ENCODE results near the gene ADAP1. TPM values are rescaled to one million over a fixed set of nuclear protein-coding genes. Genes with fewer than 3 reads are reported as not detected.

ADAP1 gene
- total and polyA plus RNA-seq, 2 experiments from 2014 or later: 0.24 to 1.1 TPM

GRCh38 chr7:999941-1000935, 45.8 kb upstream of the ADAP1 start:
- H3K9me2 ChIP-seq (ENCODE audit: insufficient read depth): no peaks in the 10 kb centered on the region
- no peaks in the 10 kb centered on the region for H3K27me3 ChIP-seq (replicated peaks; ENCODE audit: insufficient read depth)
- H3F3A ChIP-seq (ENCODE audit: insufficient read depth): no peaks in the 10 kb centered on the region
- DNase-seq: no peak
- H2AFZ ChIP-seq: no peak overlapping the region
- no peaks in the 10 kb centered on the region for H4K20me1 ChIP-seq (ENCODE audit: insufficient read depth)
- no peaks in the 10 kb centered on the region for H3K4me1 ChIP-seq (ENCODE audit: insufficient read depth)
- H3K9me3 ChIP-seq (ENCODE audit: low read depth): no peaks in the 10 kb centered on the region
- in situ Hi-C loops (cut with MboI): no loop called here
- H3K79me2 ChIP-seq (ENCODE audit: insufficient read depth): no peaks in the 10 kb centered on the region
- H3K9ac ChIP-seq: no peak overlapping the region
- H3K4me3 ChIP-seq: no peak overlapping the region
- no peaks in the 10 kb centered on the region for H3K36me3 ChIP-seq (ENCODE audit: low read depth)
- 94 to 96% methylated on average over 27 to 52 of the region's 52 CpGs for WGBS, 2 experiments (ENCODE audit: low coverage in 1 of 2, low lambda C conversion rate in 2 of 2, missing lambda C conversion rate in 2 of 2)
- TF ChIP-seq EZH2phosphoT487 (IDR thresholded peaks at IDR 0.05; ENCODE audit: insufficient read depth, low read depth) (no peak), EZH2 (IDR thresholded peaks at IDR 0.05; ENCODE audit: insufficient read depth, poor library complexity, severe bottlenecking) (no peak)
- no peak overlapping the region for H3K4me2 ChIP-seq (ENCODE audit: unreplicated experiment)
- H3K27ac ChIP-seq: no peak overlapping the region

GRCh38 chr7:999149-999879, 44.8 kb upstream of the ADAP1 start:
- H3K4me1 ChIP-seq (ENCODE audit: insufficient read depth): no peaks in the 10 kb centered on the region
- TF ChIP-seq EZH2phosphoT487 (IDR thresholded peaks at IDR 0.05; ENCODE audit: insufficient read depth, low read depth) (no peak), EZH2 (IDR thresholded peaks at IDR 0.05; ENCODE audit: insufficient read depth, poor library complexity, severe bottlenecking) (no peak)
- 83 to 87% methylated on average over 28 of the region's 28 CpGs for WGBS, 2 experiments (ENCODE audit: low coverage in 1 of 2, low lambda C conversion rate in 2 of 2, missing lambda C conversion rate in 2 of 2)
- H3K4me3 ChIP-seq: no peak overlapping the region
- no peaks in the 10 kb centered on the region for H3K9me2 ChIP-seq (ENCODE audit: insufficient read depth)
- H3F3A ChIP-seq (ENCODE audit: insufficient read depth): no peaks in the 10 kb centered on the region
- H3K36me3 ChIP-seq (ENCODE audit: low read depth): no peaks in the 10 kb centered on the region
- no peaks in the 10 kb centered on the region for H3K9me3 ChIP-seq (ENCODE audit: low read depth)
- H3K27me3 ChIP-seq (replicated peaks; ENCODE audit: insufficient read depth): no peaks in the 10 kb centered on the region
- no peak for DNase-seq
- H3K4me2 ChIP-seq (ENCODE audit: unreplicated experiment): no peak overlapping the region
- no peak overlapping the region for H2AFZ ChIP-seq
- H3K79me2 ChIP-seq (ENCODE audit: insufficient read depth): no peaks in the 10 kb centered on the region
- in situ Hi-C loops (cut with MboI): no loop called here
- no peak overlapping the region for H3K27ac ChIP-seq
- no peak overlapping the region for H3K9ac ChIP-seq
- H4K20me1 ChIP-seq (ENCODE audit: insufficient read depth): no peaks in the 10 kb centered on the region

GRCh38 chr7:997404-998395, 43.2 kb upstream of the ADAP1 start:
- H3K9me3 ChIP-seq (ENCODE audit: low read depth): no peaks in the 10 kb centered on the region
- no peak overlapping the region for H3K4me2 ChIP-seq (ENCODE audit: unreplicated experiment)
- H3K36me3 ChIP-seq (ENCODE audit: low read depth): no peaks in the 10 kb centered on the region
- no peaks in the 10 kb centered on the region for H3K27me3 ChIP-seq (replicated peaks; ENCODE audit: insufficient read depth)
- DNase-seq: no peak
- H3K4me1 ChIP-seq (ENCODE audit: insufficient read depth): 0 out of 2 replicates have a peak, but pooled peaks cover 3% of the 10 kb centered on the region
- WGBS, 2 experiments (ENCODE audit: low coverage in 1 of 2, low lambda C conversion rate in 2 of 2, missing lambda C conversion rate in 2 of 2): 84 to 87% methylated on average over 38 to 44 of the region's 45 CpGs
- no peaks in the 10 kb centered on the region for H3K79me2 ChIP-seq (ENCODE audit: insufficient read depth)
- H3K9me2 ChIP-seq (ENCODE audit: insufficient read depth): no peaks in the 10 kb centered on the region
- TF ChIP-seq EZH2 (IDR thresholded peaks at IDR 0.05; ENCODE audit: insufficient read depth, poor library complexity, severe bottlenecking) (no peak), EZH2phosphoT487 (IDR thresholded peaks at IDR 0.05; ENCODE audit: insufficient read depth, low read depth) (no peak)
- no peak overlapping the region for H3K27ac ChIP-seq
- H3K9ac ChIP-seq: no peak overlapping the region
- no peaks in the 10 kb centered on the region for H3F3A ChIP-seq (ENCODE audit: insufficient read depth)
- H2AFZ ChIP-seq: no peak overlapping the region
- no peaks in the 10 kb centered on the region for H4K20me1 ChIP-seq (ENCODE audit: insufficient read depth)
- H3K4me3 ChIP-seq: no peak overlapping the region
- in situ Hi-C loops (cut with MboI): no loop called here
